Activated CD8-positive, alpha-beta memory T cell treated with anti-CD3 and anti-CD28 coated beads for 4 hours (primary cell): ENCODE results near the gene THSD7B.

Source experiments
- DNase-seq, 2 donors: peaks; one replicate each; pipeline ENCODE4 v3.0.0-alpha.2; 2020; ENCODE audit warnings: low read depth in 2 of 2

The THSD7B gene

GRCh38 chr2:137154946-137155345 lies 389.6 kb downstream of the THSD7B start:
- DNase-seq, result no peak

GRCh38 chr2:137155356-137156104 lies 390.2 kb downstream of the THSD7B start:
- no peak for DNase-seq

GRCh38 chr2:137156221-137156844 lies 391.0 kb downstream of the THSD7B start:
- no peak for DNase-seq

GRCh38 chr2:137157851-137158250 lies 392.5 kb downstream of the THSD7B start:
- DNase-seq, result no peak

GRCh38 chr2:137161250-137161649 lies 395.9 kb downstream of the THSD7B start:
- DNase-seq, result no peak

GRCh38 chr2:137165968-137166367 lies 400.6 kb downstream of the THSD7B start:
- DNase-seq, result no peak

- DNase-seq, result no peak
These were observed 402.3 kb downstream of the THSD7B start for GRCh38 chr2:137167651-137168050.

- DNase-seq, result no peak
These were observed 403.2 kb downstream of the THSD7B start for GRCh38 chr2:137168552-137168951.

- DNase-seq, result no peak
These were observed 406.8 kb downstream of the THSD7B start for GRCh38 chr2:137172162-137172561.

GRCh38 chr2:137173463-137173862 lies 408.1 kb downstream of the THSD7B start:
- DNase-seq, result no peak

- DNase-seq, result no peak
These were observed 409.9 kb downstream of the THSD7B start for GRCh38 chr2:137175246-137175645.

- no peak for DNase-seq
These were observed 413.6 kb downstream of the THSD7B start for GRCh38 chr2:137178951-137179377.

GRCh38 chr2:137179542-137179941 lies 414.2 kb downstream of the THSD7B start:
- no peak for DNase-seq

GRCh38 chr2:137180012-137180411 lies 414.7 kb downstream of the THSD7B start:
- no peak for DNase-seq

- no peak for DNase-seq
These were observed 416.0 kb downstream of the THSD7B start for GRCh38 chr2:137181370-137181769.

GRCh38 chr2:137182071-137182470 lies 416.7 kb downstream of the THSD7B start:
- no peak for DNase-seq

- DNase-seq, result no peak
These were observed 418.0 kb downstream of the THSD7B start for GRCh38 chr2:137183206-137183898.

- no peak for DNase-seq
These were observed 420.2 kb downstream of the THSD7B start for GRCh38 chr2:137185378-137186078.

- no peak for DNase-seq
These were observed 421.9 kb downstream of the THSD7B start for GRCh38 chr2:137187216-137187615.

- no peak for DNase-seq
These were observed 425.3 kb downstream of the THSD7B start for GRCh38 chr2:137190411-137191195.
